Kidney epithelial cell (primary cell): Measurements from ENCODE around the gene TMEM145. TPM values are rescaled to one million over a fixed set of nuclear protein-coding genes. Genes with fewer than 3 reads are reported as not detected.

Source experiments
- DNase-seq: peaks from one replicate; pipeline ENCODE4 v3.0.0-alpha.2; 2010; ENCODE audit warnings: low read depth
- H3K27me3 ChIP-seq: 2 replicates; pipeline ENCODE4 v1.6.0; 2011; ENCODE audit warnings: low read length; ENCODE audit not compliant: control insufficient read depth, insufficient read depth
- H3K36me3 ChIP-seq: 2 replicates; pipeline ENCODE4 v1.5.1; 2011; ENCODE audit warnings: low read length; ENCODE audit not compliant: control insufficient read depth, insufficient read depth
- H3K4me3 ChIP-seq: 2 replicates; pipeline ENCODE4 v1.5.1; 2011; ENCODE audit warnings: low read depth, mild to moderate bottlenecking, control low read depth, low read length
- CTCF ChIP-seq: IDR thresholded peaks from 2 replicates; pipeline ENCODE4 v1.5.1; 2011; ENCODE audit warnings: mild to moderate bottlenecking, moderate library complexity, low read length, control low read depth, inconsistent platforms; ENCODE audit not compliant: insufficient read depth, poor library complexity, severe bottlenecking
- total RNA-seq: library from RNA; depleted of rRNA; stranded (reverse); fragments of >200 nt; gene quantifications from 2 replicates; pipeline ENCODE4 v1.2.3, GENCODE V29; 2015

Gene TMEM145
- total RNA-seq, 1 donor from 2014 or later: 0.54 TPM

- no peak for DNase-seq
Observed at GRCh38 chr19:42352301-42353259, 39.5 kb downstream of the TMEM145 start.

GRCh38 chr19:42353341-42354015 lies 40.4 kb downstream of the TMEM145 start:
- no peak for TF ChIP-seq CTCF
- Histone ChIP-seq H3K4me3 (no peak overlapping the region), H3K36me3 (no peaks in the 10 kb centered on the region), H3K27me3 (no peaks in the 10 kb centered on the region)
- DNase-seq: no peak

More at GRCh38 chr19:42352301-42353259, 39.5 kb downstream of the TMEM145 start:
- Histone ChIP-seq H3K4me3 (no peak overlapping the region), H3K27me3 (no peaks in the 10 kb centered on the region), H3K36me3 (no peaks in the 10 kb centered on the region)
- TF ChIP-seq CTCF: no peak

GRCh38 chr19:42355896-42356295 lies 42.8 kb downstream of the TMEM145 start:
- DNase-seq: no peak
- no peaks in the 10 kb centered on the region for H3K27me3 ChIP-seq
- H3K4me3 ChIP-seq: no peak overlapping the region
- no peaks in the 10 kb centered on the region for H3K36me3 ChIP-seq
- TF ChIP-seq CTCF: no peak

GRCh38 chr19:42356686-42357085 lies 43.6 kb downstream of the TMEM145 start:
- no peak overlapping the region for H3K4me3 ChIP-seq
- no peaks in the 10 kb centered on the region for H3K27me3 ChIP-seq
- H3K36me3 ChIP-seq: no peaks in the 10 kb centered on the region
- no peak for TF ChIP-seq CTCF
- DNase-seq: no peak

GRCh38 chr19:42357290-42357689 lies 44.2 kb downstream of the TMEM145 start:
- Histone ChIP-seq H3K36me3 (no peaks in the 10 kb centered on the region), H3K27me3 (no peaks in the 10 kb centered on the region)
- DNase-seq: no peak

More at GRCh38 chr19:42357290-42357689, 44.2 kb downstream of the TMEM145 start:
- no peak overlapping the region for H3K4me3 ChIP-seq
- no peak for TF ChIP-seq CTCF
